Adrenal gland (tissue), 5 donors: Measurements from ENCODE around the gene KLHL11.

Experiments used
- CTCF ChIP-seq, 6 experiments: fragments of 450-650 bp in 4 of 6; fragments of 200-600 bp in 2 of 6; sonication (generic) in 1 of 6; IDR thresholded peaks; 1 replicate in 5 of 6; 2 replicates in 1 of 6; pipeline versions ENCODE4 v1.5.1 to v1.8.0; 2016 to 2021; ENCODE audit warnings: antibody characterized with exemption in 6 of 6, mild to moderate bottlenecking in 2 of 6, moderate library complexity in 1 of 6
- POLR2A ChIP-seq, 2 donors: fragments of 450-650 bp; IDR thresholded peaks; one replicate each; pipeline ENCODE4 v1.6.1; 2017; ENCODE audit warnings: antibody characterized with exemption in 2 of 2, mild to moderate bottlenecking in 2 of 2, moderate library complexity in 1 of 2
- donor health status: DM: no; HTN: no; CAD: no.

- TF ChIP-seq CTCF (IDR thresholded peaks at IDR 0.05) (no peak), POLR2A (IDR thresholded peaks at IDR 0.05) (no peak)
Observed at GRCh38 chr17:41868568-41868967, 3.3 kb upstream of the KLHL11 start.
